GM12875 (cell line): ENCODE data around the gene RIN3.

Experiments
- H3K4me3 ChIP-seq: one replicate; pipeline ENCODE4 v1.5.1; 2011; ENCODE audit warnings: low read depth, low read length, control low read depth
- CTCF ChIP-seq: IDR thresholded peaks from 2 replicates; pipeline ENCODE4 v1.5.1; 2011; ENCODE audit warnings: low read depth, mild to moderate bottlenecking, control low read depth, inconsistent platforms, low read length, moderate library complexity, borderline replicate concordance; ENCODE audit not compliant: insufficient read depth

The RIN3 gene

GRCh38 chr14:92507174-92507768, 6.3 kb upstream of the RIN3 start:
- TF ChIP-seq CTCF: no peak
- H3K4me3 ChIP-seq: no peak overlapping the region

GRCh38 chr14:92510972-92511371, 2.6 kb upstream of the RIN3 start:
- peak; percentile 9; the same call in 1 of the 2 replicates for TF ChIP-seq CTCF
- H3K4me3 ChIP-seq: no peak overlapping the region

- no peak for TF ChIP-seq CTCF
- no peak overlapping the region for H3K4me3 ChIP-seq
These were observed 1.9 kb upstream of the RIN3 start for GRCh38 chr14:92511453-92512238.

GRCh38 chr14:92512807-92513203, 776 bp upstream of the RIN3 start:
- no peak for TF ChIP-seq CTCF
- peak overlapping the region; percentile 78 for H3K4me3 ChIP-seq

GRCh38 chr14:92513966-92514843, 624 bp downstream of the RIN3 start:
- peak overlapping the region; percentile 78 for H3K4me3 ChIP-seq
- no peak for TF ChIP-seq CTCF

- no peak for TF ChIP-seq CTCF
- H3K4me3 ChIP-seq: peak overlapping the region; percentile 78
These were observed 1.4 kb downstream of the RIN3 start for GRCh38 chr14:92514844-92515514.
